Astrocyte (in vitro differentiated cells and primary cell): ENCODE measurements around the gene SPARC.

Experiments
- CTCF ChIP-seq: IDR thresholded peaks from 2 replicates; pipeline ENCODE4 v1.5.1; 2011; ENCODE audit warnings: low read depth, mild to moderate bottlenecking, inconsistent platforms, low read length, moderate library complexity; ENCODE audit not compliant: insufficient read depth
- EZH2 ChIP-seq: IDR thresholded peaks from 2 replicates; pipeline ENCODE4 v1.6.1; 2012; ENCODE audit warnings: mild to moderate bottlenecking, low read length, inconsistent platforms; ENCODE audit not compliant: insufficient read depth

DNA sequence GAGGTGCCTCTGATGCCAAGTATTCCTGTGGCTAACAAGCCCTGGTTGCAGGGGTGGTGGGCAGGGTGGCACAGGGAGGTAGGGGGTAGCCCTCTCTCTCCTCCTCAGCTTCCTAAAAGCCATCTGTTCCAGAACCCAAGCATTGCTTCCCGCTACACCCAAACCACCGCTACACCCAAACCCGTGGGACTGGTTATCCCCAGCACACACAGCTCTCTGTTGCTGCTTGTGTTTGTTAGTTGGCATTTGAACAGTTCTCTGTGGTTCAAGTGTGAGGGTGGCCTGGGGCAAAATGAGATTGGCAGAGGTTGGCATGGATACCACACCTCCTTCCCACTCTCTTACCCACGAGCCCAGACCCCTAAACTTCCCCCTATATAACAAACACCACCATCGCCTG, 40.4 kb downstream of the SPARC start:
- TF ChIP-seq CTCF: no peak
- TF ChIP-seq EZH2: no peak
